PC-9 (cell line): ENCODE measurements around the gene CNTNAP2.

ENCODE experiments used
- CTCF ChIP-seq: fragments of 200-600 bp; sonication (generic); conservative IDR thresholded peaks from 2 replicates; pipeline ENCODE4 v1.6.1; 2017; ENCODE audit warnings: mixed run types, antibody characterized with exemption, mild to moderate bottlenecking, moderate library complexity
- EZH2 ChIP-seq: fragments of 200-600 bp; sonication (generic); IDR thresholded peaks from 2 replicates; pipeline ENCODE4 v1.8.0; 2017; ENCODE audit warnings: antibody characterized with exemption, low read depth

- no peak for TF ChIP-seq CTCF
- no peak for TF ChIP-seq EZH2
These were observed 975 bp downstream of the CNTNAP2 start for GRCh38 chr7:146117576-146117975.
